ENCODE data around the gene KMT2B. TPM values are rescaled to one million over a fixed set of nuclear protein-coding genes. Genes with fewer than 3 reads are reported as not detected.
"Not testable (repeated sequence)": the region's sequence is repeated elsewhere in the genome, so short reads cannot be mapped to it uniquely, and the experiment has no call there.

Gene KMT2B
- polyA plus RNA-seq, 6 donors from 2014 or later, result 0.35 to 2.2 (median 0.76) TPM

GRCh38 chr19:35767288-35768081, 49.7 kb downstream of the KMT2B start:
- ATAC-seq (ENCODE audit: low read depth in 2 of 2) (peak in 1 of 2 donors; percentile 79), DNase-seq (no peak)
- no peaks in the 10 kb centered on the region for H3K36me3 Mint-ChIP-seq
- H3K27me3 Mint-ChIP-seq, result no peaks in the 10 kb centered on the region
- H3K4me1 Mint-ChIP-seq, result peaks cover 3 to 10% (median 5%) of the 10 kb centered on the region in 3 donors
- H3K27ac Mint-ChIP-seq, result peak overlapping the region in 1 of 6 donors; percentile 63
- H3K9me3 Mint-ChIP-seq, result no peaks in the 10 kb centered on the region
- H3K4me3 Mint-ChIP-seq, result peak overlapping the region in 1 of 8 donors; percentile 34

- DNase-seq, result no peak
- Mint-ChIP-seq H3K4me3 (peak overlapping the region in 1 of 8 donors; percentile 34), H3K27me3 (no peaks in the 10 kb centered on the region), H3K27ac (peak overlapping the region in 1 of 6 donors; percentile 63), H3K4me1 (peaks cover 3 to 10% (median 5%) of the 10 kb centered on the region in 3 donors), H3K9me3 (no peaks in the 10 kb centered on the region), H3K36me3 (no peaks in the 10 kb centered on the region)
- ATAC-seq (ENCODE audit: low read depth in 2 of 2), result no peak
Measured at GRCh38 chr19:35768082-35768421, 50.2 kb downstream of the KMT2B start.

GRCh38 chr19:35772362-35772761, 54.6 kb downstream of the KMT2B start:
- H3K27ac Mint-ChIP-seq; H3K9me3 Mint-ChIP-seq; ATAC-seq (ENCODE audit: low read depth in 2 of 2); H3K27me3 Mint-ChIP-seq; H3K36me3 Mint-ChIP-seq; DNase-seq; H3K4me3 Mint-ChIP-seq: not testable (repeated sequence)
- peaks cover 12 to 22% (median 20%) of the 10 kb centered on the region in 3 donors for H3K4me1 Mint-ChIP-seq

DNA sequence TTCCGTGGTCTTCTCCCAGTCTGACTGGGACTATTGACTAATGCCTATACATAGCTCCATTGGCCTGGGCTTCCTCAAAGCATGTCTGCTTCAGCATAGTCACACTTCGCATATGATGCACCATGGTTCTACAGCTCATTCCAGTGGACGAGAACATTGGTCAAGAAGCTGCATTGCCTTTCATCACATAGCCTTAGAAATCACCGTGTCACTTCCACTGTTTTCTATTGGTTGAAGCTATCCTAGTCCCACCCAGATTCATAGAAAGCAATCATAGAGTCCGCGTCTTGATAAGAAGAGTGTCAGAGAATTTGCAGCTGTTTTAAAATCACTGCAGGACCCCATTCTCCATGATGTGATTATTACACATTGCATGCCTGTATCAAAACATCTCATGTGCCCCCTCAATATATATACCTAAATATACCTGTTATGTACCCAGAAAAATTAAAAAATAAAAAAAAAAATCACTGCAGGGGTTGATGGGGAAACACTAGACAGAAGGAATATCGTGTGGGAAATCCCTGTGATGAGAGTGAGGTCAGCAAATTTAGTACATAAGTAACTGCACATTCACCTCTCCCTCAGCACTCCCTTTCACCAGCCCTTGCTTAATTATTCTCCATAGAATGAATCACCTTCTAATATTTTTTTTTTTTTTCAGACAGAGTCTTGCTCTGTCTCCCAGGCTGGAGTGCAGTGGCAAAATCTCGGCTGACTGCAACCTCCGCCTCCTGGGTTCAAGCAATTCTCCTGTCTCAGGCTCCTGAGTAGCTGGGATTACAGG, 55.4 kb downstream of the KMT2B start:
- no peak overlapping the region for H3K27ac Mint-ChIP-seq
- H3K36me3 Mint-ChIP-seq, result no peaks in the 10 kb centered on the region
- H3K9me3 Mint-ChIP-seq, result peaks cover 0 to 1% (median 0%) of the 10 kb centered on the region in 7 donors
- no peak for ATAC-seq (ENCODE audit: low read depth in 2 of 2)
- no peak for DNase-seq
- H3K27me3 Mint-ChIP-seq, result no peaks in the 10 kb centered on the region
- H3K4me1 Mint-ChIP-seq, result peaks cover 12 to 20% (median 20%) of the 10 kb centered on the region in 3 donors
- peak overlapping the region in 1 of 8 donors; percentile 57 for H3K4me3 Mint-ChIP-seq

DNA sequence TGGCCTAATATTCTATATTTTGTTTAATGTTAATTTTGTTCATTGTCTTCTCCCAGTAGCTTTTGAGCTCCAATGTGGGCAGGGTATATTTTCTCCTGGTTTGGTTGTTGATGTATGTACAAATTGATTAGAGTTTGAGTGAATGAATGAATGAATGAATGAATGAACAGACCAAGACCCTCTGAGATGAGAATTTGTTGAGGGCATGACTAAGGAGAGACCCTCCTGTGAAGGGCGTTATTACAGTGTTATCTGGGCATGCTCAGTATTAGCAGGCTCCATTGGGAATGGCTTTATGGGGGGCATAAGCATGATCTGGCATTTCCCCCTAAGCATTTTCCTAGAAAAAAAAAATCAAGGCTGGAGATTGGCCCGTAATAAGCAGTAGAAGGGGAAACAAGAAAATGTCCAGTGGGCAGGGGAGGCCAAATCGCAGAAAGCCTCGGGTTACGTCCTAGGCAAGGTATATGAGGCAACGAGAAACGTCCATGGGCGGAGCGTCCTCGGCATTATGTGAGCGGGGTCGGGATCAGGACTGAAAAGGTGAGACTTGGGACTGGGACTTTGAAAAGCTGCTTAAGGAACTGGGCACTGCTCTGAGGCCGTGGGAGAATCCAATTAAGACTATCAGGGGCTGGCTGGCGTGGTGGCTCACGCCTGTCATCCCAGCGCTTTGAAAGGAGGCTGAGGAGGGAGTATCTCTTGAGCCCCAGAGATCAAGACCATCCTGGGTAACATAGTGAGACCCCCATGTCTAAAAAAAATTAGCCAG, 56.7 kb downstream of the KMT2B start:
- peak overlapping the region in 2 of 6 donors; percentile 62 to 85 for H3K27ac Mint-ChIP-seq
- H3K27me3 Mint-ChIP-seq, result no peaks in the 10 kb centered on the region
- peak overlapping the region; percentile 83 to 92 (median 90) for H3K4me3 Mint-ChIP-seq
- peaks cover 12 to 18% (median 15%) of the 10 kb centered on the region in 3 donors for H3K4me1 Mint-ChIP-seq
- ATAC-seq (ENCODE audit: low read depth in 2 of 2) (no peak), DNase-seq (no peak)
- H3K9me3 Mint-ChIP-seq, result peaks cover 0 to 1% (median 0%) of the 10 kb centered on the region in 7 donors
- H3K36me3 Mint-ChIP-seq, result no peaks in the 10 kb centered on the region

GRCh38 chr19:35775046-35775297, 57.2 kb downstream of the KMT2B start:
- Mint-ChIP-seq H3K4me3 (peak overlapping the region; percentile 83 to 92 (median 90)), H3K9me3 (peaks cover 0 to 1% (median 0%) of the 10 kb centered on the region in 7 donors), H3K4me1 (peaks cover 12 to 18% (median 15%) of the 10 kb centered on the region in 3 donors), H3K27me3 (no peaks in the 10 kb centered on the region), H3K27ac (peak overlapping the region in 1 of 6 donors; percentile 85), H3K36me3 (no peaks in the 10 kb centered on the region)
- ATAC-seq (ENCODE audit: low read depth in 2 of 2) (peak in 1 of 2 donors; percentile 3), DNase-seq (no peak)

GRCh38 chr19:35775298-35776101, 57.7 kb downstream of the KMT2B start, which contains the start of gene ARHGAP33:
ARHGAP33 (plus strand) TSS chr19:35775564; CDS start chr19:35775659, 95 bp downstream.
- peak within 1 kb of the TSS; percentile 83 to 92 (median 90) for H3K4me3 Mint-ChIP-seq
- peak; percentile 95 to 97 for ATAC-seq (ENCODE audit: low read depth in 2 of 2)
- H3K27ac Mint-ChIP-seq, result peak within 1 kb of the TSS in 3 of 6 donors; percentile 62 to 85 (median 81)
- H3K4me1 Mint-ChIP-seq, result peaks cover 12 to 18% (median 15%) of the 10 kb centered on the region in 3 donors
- DNase-seq, result peak; percentile 99
- H3K36me3 Mint-ChIP-seq, result no peaks in the 10 kb centered on the region
- H3K27me3 Mint-ChIP-seq, result no peaks in the 10 kb centered on the region
- H3K9me3 Mint-ChIP-seq, result peaks cover 0 to 1% (median 0%) of the 10 kb centered on the region in 7 donors

GRCh38 chr19:35776102-35776788, 58.4 kb downstream of the KMT2B start:
- no peak for DNase-seq

DNA sequence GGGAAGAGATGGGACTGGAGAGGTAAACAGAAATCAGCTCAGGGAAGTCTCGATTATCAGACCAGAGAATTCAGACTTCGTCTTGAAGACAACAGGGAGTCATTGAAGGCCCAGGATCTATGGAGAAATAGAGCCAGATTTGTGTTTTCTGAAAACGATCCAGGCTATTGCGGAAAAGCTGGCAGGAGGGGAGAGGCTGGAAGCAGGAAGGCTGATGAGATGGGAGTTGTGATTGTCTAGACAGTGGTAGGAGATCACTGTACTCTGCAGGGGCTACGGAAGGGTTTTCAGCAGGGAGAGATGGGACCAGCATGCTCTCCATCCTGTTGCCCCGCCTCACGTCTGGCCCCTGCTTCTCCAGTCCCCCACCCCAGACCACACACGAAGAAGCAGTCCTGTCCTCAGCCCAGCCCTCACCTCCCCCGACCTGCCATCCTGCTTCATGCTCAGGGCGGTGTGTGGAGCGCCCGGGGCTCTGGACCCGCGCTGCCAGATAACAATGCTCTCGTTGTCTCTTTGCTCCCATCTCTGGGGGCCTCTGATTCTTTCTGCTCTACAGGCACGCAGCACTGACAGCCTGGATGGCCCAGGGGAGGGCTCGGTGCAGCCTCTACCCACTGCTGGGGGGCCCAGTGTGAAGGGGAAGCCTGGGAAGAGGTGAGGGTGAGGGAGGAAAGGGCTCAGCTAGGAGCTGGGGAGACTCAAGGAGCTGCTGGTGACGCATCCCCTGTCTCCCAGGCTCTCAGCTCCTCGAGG, 59.5 kb downstream of the KMT2B start:
- no peaks in the 10 kb centered on the region for H3K36me3 Mint-ChIP-seq
- H3K4me3 Mint-ChIP-seq, result peak overlapping the region in 6 of 8 donors; percentile 20 to 89 (median 63)
- H3K9me3 Mint-ChIP-seq, result peaks cover 0 to 1% (median 0%) of the 10 kb centered on the region in 7 donors
- DNase-seq (no peak), ATAC-seq (ENCODE audit: low read depth in 2 of 2) (no peak)
- H3K27ac Mint-ChIP-seq, result peak overlapping the region in 2 of 6 donors; percentile 21 to 44
- H3K27me3 Mint-ChIP-seq, result no peaks in the 10 kb centered on the region
- peaks cover 12 to 18% (median 15%) of the 10 kb centered on the region in 3 donors for H3K4me1 Mint-ChIP-seq

More at GRCh38 chr19:35776102-35776788, 58.4 kb downstream of the KMT2B start:
- Mint-ChIP-seq H3K27ac (peak overlapping the region in 1 of 6 donors; percentile 81), H3K4me1 (peaks cover 12 to 18% (median 15%) of the 10 kb centered on the region in 3 donors), H3K4me3 (peak overlapping the region; percentile 63 to 89 (median 83)), H3K9me3 (peaks cover 0 to 1% (median 0%) of the 10 kb centered on the region in 7 donors), H3K36me3 (no peaks in the 10 kb centered on the region), H3K27me3 (no peaks in the 10 kb centered on the region)
- no peak for ATAC-seq (ENCODE audit: low read depth in 2 of 2)

GRCh38 chr19:35777961-35778360, 60.2 kb downstream of the KMT2B start:
- ATAC-seq (ENCODE audit: low read depth in 2 of 2), result no peak
- Mint-ChIP-seq H3K4me3 (peak overlapping the region in 4 of 8 donors; percentile 19 to 63 (median 20)), H3K27ac (peak overlapping the region in 1 of 6 donors; percentile 7), H3K4me1 (peaks cover 12 to 18% (median 17%) of the 10 kb centered on the region in 3 donors), H3K27me3 (no peaks in the 10 kb centered on the region), H3K9me3 (peaks cover 0 to 1% (median 0%) of the 10 kb centered on the region in 7 donors), H3K36me3 (no peaks in the 10 kb centered on the region)
- no peak for DNase-seq

DNA sequence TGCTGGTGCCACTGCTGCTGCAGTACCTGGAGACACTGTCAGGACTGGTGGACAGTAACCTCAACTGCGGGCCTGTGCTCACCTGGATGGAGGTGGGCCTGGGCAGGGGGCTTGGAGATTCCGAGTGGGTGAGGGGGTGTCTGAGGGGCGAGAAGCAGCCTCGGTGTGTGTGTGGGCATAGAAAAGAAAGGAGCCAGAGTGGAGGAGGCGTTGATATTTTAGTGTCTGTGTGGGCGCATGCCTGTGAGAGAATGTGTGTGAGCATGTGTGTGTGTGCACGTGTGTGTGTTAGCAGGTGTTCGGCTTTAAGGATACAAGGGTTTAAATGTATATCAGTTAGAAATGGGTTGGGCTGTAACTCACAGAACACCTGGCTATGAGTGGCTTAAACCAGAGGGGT, 61.2 kb downstream of the KMT2B start:
- no peak for ATAC-seq (ENCODE audit: low read depth in 2 of 2)
- H3K36me3 Mint-ChIP-seq, result no peaks in the 10 kb centered on the region
- H3K4me3 Mint-ChIP-seq, result peak overlapping the region in 1 of 8 donors; percentile 29
- DNase-seq, result no peak
- H3K27me3 Mint-ChIP-seq, result no peaks in the 10 kb centered on the region
- H3K9me3 Mint-ChIP-seq, result peaks cover 0 to 1% (median 0%) of the 10 kb centered on the region in 7 donors
- H3K4me1 Mint-ChIP-seq, result peaks cover 18 to 23% (median 21%) of the 10 kb centered on the region in 3 donors
- H3K27ac Mint-ChIP-seq, result no peak overlapping the region

Measured in naive B cell (primary cell).